ENCODE data around the gene COX7A2. TPM values are rescaled to one million over a fixed set of nuclear protein-coding genes. Genes with fewer than 3 reads are reported as not detected.

COX7A2 gene
- total and polyA plus RNA-seq, 10 of the 15 experiments (the other 5 are each of a cell fraction or from before 2014, with no cell fraction given): 199 to 1,834 (median 576) TPM

- TF ChIP-seq REST (IDR thresholded peaks at IDR 0.05; ENCODE audit: low read depth, low read length): no peak
- TF ChIP-seq EGR1 (IDR thresholded peaks at IDR 0.05; ENCODE audit: borderline replicate concordance in 1 of 2, low read depth in 2 of 2, low read length in 2 of 2): peak in 1 of 2 experiments; percentile 56; a peak in 1 of 3 replicates
- peak; percentile 100 for TF ChIP-seq HDGF (IDR thresholded peaks at IDR 0.05)
- TF ChIP-seq BHLHE40 (IDR thresholded peaks at IDR 0.05; ENCODE audit: borderline replicate concordance in 1 of 2, low read depth in 2 of 2, low read length in 1 of 2): peak; percentile 15 to 76; a peak in 1 of 4 replicates
- no peak for TF ChIP-seq ZNF384 (IDR thresholded peaks at IDR 0.05; ENCODE audit: borderline replicate concordance, low read depth, low read length)
- TF ChIP-seq TCF7 (IDR thresholded peaks at IDR 0.05; ENCODE audit: borderline replicate concordance): no peak
- peak; percentile 56; the same call in 1 of the 2 replicates for TF ChIP-seq RB1 (IDR thresholded peaks at IDR 0.05; ENCODE audit: borderline replicate concordance)
- no peak for TF ChIP-seq SUPT20H (IDR thresholded peaks at IDR 0.05; ENCODE audit: borderline replicate concordance, control insufficient read depth, low read depth, low read length)
- no peak for TF ChIP-seq SREBF2 (IDR thresholded peaks at IDR 0.05; ENCODE audit: low read length)
- TF ChIP-seq IKZF1 (conservative IDR thresholded peaks at IDR 0.05): peak; percentile 100
- TF ChIP-seq PBX3 (IDR thresholded peaks at IDR 0.05; ENCODE audit: insufficient replicate concordance, low read depth, low read length): no peak
- TF ChIP-seq ETV6 (conservative IDR thresholded peaks at IDR 0.05 in 1 of 2, IDR thresholded peaks at IDR 0.05 in 1 of 2; ENCODE audit: borderline replicate concordance in 1 of 2, low read depth in 1 of 2): peak in 1 of 2 experiments; percentile 84; a peak in 2 of 4 replicates
- TF ChIP-seq DPF2 (IDR thresholded peaks at IDR 0.05): peak; percentile 67; the same call in 1 of the 2 replicates
- no peak for TF ChIP-seq KDM1A (IDR thresholded peaks at IDR 0.05; ENCODE audit: borderline replicate concordance)
- TF ChIP-seq CEBPZ (IDR thresholded peaks at IDR 0.05; ENCODE audit: low read depth, low read length): no peak
- TF ChIP-seq IRF5 (IDR thresholded peaks at IDR 0.05; ENCODE audit: borderline replicate concordance): peak; percentile 64; the same call in 1 of the 2 replicates
- peak; percentile 71 for TF ChIP-seq RUNX3 (IDR thresholded peaks at IDR 0.05; ENCODE audit: low read length)
- no peak for TF ChIP-seq SRF (IDR thresholded peaks at IDR 0.05; ENCODE audit: low read depth in 2 of 2, low read length in 2 of 2)
- TF ChIP-seq ZNF24 (IDR thresholded peaks at IDR 0.05): no peak
- TF ChIP-seq CHD2 (IDR thresholded peaks at IDR 0.05; ENCODE audit: borderline replicate concordance, low read depth, low read length): peak; percentile 72
Measured at GRCh38 chr6:75284632-75285282, 41.2 kb upstream of the COX7A2 start, which contains the start of gene TMEM30A (continued).

Data from GM12878 (cell line).